Sciatic nerve (tissue), 1 donor: ENCODE data around the gene APEH. TPM values are rescaled to one million over a fixed set of nuclear protein-coding genes. Genes with fewer than 3 reads are reported as not detected.

Source experiments
- total RNA-seq: library from RNA; stranded (reverse); fragmentation: NEBNext Ultra II Directional; extraction: Animal tissue kit (Norgen Biotek cat#: 25700); gene quantifications from one replicate; pipeline ENCODE4 v1.2.1, GENCODE V29; 2021
- donor health status: DM: no; HTN: no; CAD: no.

The APEH gene
- total RNA-seq, 1 donor from 2014 or later = 51.0 TPM

Other genes with a start within 250 kb of the APEH start
- gene NICN1, start 245.0 kb upstream of the APEH start, total RNA-seq = 23.4 TPM
- 165 TPM for gene DAG1, start 204.1 kb upstream of the APEH start, total RNA-seq
- 0.62 TPM for gene BSN, start 119.9 kb upstream of the APEH start, total RNA-seq
- gene MST1, start 15.1 kb downstream of the APEH start, total RNA-seq = 20.6 TPM
- gene RNF123, start 15.2 kb downstream of the APEH start, total RNA-seq = 37.9 TPM
- not detected for gene AMIGO3, start 45.3 kb downstream of the APEH start, total RNA-seq
- 22.0 TPM for gene GMPPB, start 49.6 kb downstream of the APEH start, total RNA-seq
- gene IP6K1, start 112.2 kb downstream of the APEH start, total RNA-seq = 47.6 TPM
- gene CDHR4, start 125.5 kb downstream of the APEH start, total RNA-seq = 1.6 TPM
- gene INKA1, start 128.9 kb downstream of the APEH start, total RNA-seq = 7.3 TPM
- 73.9 TPM for gene UBA7, start 139.6 kb downstream of the APEH start, total RNA-seq
- gene TRAIP, start 182.2 kb downstream of the APEH start, total RNA-seq = 4.2 TPM
- gene CAMKV, start 195.6 kb downstream of the APEH start, total RNA-seq = not detected
- 2.7 TPM for gene MST1R, start 229.5 kb downstream of the APEH start, total RNA-seq